Astrocyte of the spinal cord (primary cell): ENCODE data around the gene VAMP8.

ENCODE experiments used
- DNase-seq: peaks from one replicate; pipeline ENCODE4 v3.0.0; 2011; ENCODE audit warnings: low read depth, low spot score
- H3K4me3 ChIP-seq: 2 replicates; pipeline ENCODE4 v1.5.1; 2011; ENCODE audit warnings: low read depth, mild to moderate bottlenecking, low read length, moderate library complexity
- in situ Hi-C: cut with HindIII; loops from 2 replicates; pipeline ENCODE4 v1.10.0; 2017; ENCODE audit warnings: low sequenced_read_pairs
- TF ChIP-seq, protein P1 (sequence below): IDR thresholded peaks from 2 replicates; pipeline ENCODE4 v1.5.1; 2012; ENCODE audit warnings: low read depth, mild to moderate bottlenecking, low read length, inconsistent platforms

Gene VAMP8

DNA sequence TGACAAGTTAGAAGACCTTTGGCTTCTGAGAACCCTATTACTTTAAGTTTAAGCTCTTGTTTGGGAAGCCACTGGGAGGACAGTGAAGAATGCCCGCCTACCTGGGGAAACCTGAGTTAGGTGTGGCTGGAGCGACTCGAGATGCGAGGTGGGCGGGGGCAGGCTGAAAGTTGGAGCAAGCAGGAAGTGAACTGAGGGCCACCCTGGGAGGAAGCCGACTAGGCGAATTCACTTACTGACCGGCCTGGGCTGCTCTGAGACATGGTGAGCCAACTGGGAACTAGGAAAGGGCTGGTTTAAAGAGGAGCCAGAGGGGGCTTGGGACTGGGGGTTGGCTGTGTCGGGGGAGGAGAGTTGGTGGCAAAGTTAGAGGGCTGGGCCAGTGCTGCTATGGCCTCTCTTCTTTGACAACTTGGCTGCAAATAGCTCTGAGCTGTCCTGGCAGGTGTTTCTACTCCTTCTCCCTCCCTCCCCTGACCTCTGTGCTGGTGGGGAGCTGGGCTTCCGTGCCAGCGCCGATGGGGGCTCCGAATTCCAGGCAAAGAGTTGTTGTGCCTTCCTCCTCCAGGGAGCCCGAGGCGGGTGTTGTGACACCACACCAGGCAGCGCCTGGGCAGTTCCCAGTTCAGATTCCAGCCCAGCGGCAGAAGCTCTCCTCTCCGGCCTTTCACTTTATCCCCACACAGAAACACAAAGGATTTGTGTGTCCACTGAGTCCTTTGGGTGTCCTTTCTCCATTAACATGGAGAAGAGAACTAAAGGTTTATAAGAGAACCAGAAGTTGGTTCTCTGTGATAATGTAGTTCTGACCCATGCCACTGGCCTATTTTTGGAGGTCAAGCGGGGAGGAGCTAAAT is at the start of gene VAMP8:
Gene VAMP8 (plus strand): TSS at position 201 of the 857 bp plus-strand sequence. CDS start 61 bp downstream, at position 262.
- in situ Hi-C loops, result no loop called here
- DNase-seq, result no peak
- TF ChIP-seq, protein P1, sequence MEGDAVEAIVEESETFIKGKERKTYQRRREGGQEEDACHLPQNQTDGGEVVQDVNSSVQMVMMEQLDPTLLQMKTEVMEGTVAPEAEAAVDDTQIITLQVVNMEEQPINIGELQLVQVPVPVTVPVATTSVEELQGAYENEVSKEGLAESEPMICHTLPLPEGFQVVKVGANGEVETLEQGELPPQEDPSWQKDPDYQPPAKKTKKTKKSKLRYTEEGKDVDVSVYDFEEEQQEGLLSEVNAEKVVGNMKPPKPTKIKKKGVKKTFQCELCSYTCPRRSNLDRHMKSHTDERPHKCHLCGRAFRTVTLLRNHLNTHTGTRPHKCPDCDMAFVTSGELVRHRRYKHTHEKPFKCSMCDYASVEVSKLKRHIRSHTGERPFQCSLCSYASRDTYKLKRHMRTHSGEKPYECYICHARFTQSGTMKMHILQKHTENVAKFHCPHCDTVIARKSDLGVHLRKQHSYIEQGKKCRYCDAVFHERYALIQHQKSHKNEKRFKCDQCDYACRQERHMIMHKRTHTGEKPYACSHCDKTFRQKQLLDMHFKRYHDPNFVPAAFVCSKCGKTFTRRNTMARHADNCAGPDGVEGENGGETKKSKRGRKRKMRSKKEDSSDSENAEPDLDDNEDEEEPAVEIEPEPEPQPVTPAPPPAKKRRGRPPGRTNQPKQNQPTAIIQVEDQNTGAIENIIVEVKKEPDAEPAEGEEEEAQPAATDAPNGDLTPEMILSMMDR, result no peak
- no peak within 1 kb of the TSS for H3K4me3 ChIP-seq

DNA sequence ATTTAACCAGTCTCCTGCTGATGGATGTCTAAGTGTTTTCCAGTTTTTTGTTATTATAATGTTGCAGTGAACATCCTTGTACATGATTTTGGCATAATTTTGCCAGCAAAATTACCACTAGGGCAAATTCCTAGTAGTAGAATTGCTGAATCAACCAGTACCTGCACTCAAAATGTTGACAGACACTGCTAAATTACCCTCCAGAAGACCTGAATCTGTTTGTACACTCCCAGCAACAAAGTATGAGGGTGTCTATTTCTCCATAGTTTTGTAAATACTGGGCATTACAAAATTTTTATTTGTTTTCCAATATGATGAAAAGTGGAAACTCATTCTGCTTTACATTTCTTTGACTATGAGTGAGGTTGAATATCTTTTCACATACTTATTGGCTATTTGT is 49.6 kb upstream of the VAMP8 start:
- in situ Hi-C loops, result loop anchor here (25.0 kb wide), 1 partner anchor 115 kb away; the partner anchor contains the start of genes CAPG and SH2D6
- DNase-seq, result no peak
- no peak overlapping the region for H3K4me3 ChIP-seq
- TF ChIP-seq, protein P1, result no peak

DNA sequence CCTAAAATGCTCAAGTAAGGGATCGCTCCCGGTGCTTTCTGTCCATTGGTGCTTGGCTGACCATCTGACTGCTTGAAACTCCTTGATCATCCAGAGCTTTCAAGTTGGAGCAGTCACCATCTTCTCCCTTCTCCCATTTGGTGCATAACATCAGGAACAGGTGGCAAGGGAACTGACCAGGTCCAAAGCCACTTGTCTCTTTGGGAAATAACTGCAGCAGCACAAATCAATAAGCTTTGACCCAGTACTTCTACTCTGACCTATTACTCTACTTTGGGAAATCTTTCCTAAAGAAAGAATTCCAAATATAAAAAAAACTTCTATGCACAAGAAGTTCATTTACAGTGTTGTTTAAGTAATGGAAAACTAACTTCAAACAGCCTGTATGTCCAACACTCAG is 49.0 kb upstream of the VAMP8 start:
- H3K4me3 ChIP-seq, result no peak overlapping the region
- TF ChIP-seq, protein P1, result no peak
- DNase-seq, result no peak
- in situ Hi-C loops, result loop anchor here (25.0 kb wide), 1 partner anchor 116 kb away; the partner anchor contains the start of genes CAPG and SH2D6

DNA sequence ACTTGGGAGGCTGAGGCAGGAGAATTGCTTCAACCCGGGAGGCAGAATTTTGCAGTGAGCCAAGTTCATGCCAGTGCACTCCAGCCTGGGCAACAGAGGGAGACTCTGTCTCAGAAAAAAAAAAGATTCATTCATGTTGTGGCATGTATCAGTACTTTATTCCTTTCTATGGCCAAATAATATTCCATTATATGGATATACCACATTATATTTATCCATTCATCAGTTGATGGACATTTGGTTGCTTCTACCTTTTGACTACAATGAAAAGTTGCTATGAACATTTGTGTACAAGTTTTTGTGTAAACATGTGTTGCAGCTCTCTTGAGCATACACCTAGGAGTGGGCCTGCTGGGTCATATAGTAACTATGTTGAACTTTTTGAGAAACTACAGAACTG is 47.6 kb upstream of the VAMP8 start:
- no peak overlapping the region for H3K4me3 ChIP-seq
- TF ChIP-seq, protein P1, result no peak
- in situ Hi-C loops, result loop anchor here (25.0 kb wide), 1 partner anchor 118 kb away; the partner anchor contains the start of genes CAPG and SH2D6
- DNase-seq, result no peak

DNA sequence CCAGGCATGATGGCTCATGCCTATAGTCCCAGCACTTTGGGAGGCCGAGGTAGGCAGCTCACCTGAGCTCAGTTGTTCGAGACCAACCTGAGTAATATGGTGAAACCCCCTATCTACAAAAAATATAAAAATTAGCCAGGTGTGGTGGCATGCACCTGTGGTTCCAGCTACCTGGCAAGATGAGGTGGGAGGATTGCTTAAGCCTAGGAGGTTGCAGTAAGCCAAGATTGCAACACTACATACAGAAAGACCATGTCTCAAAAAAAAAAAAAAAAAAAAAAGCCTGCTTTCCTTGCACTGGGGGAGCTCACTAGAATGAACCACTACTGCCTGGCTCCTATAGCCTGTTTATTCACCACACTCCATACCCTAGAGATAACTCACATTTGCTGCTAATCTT is 45.8 kb upstream of the VAMP8 start:
- no peak for DNase-seq
- TF ChIP-seq, protein P1, result no peak
- in situ Hi-C loops, result loop anchor here (25.0 kb wide), 1 partner anchor 119 kb away; the partner anchor contains the start of genes CAPG and SH2D6
- H3K4me3 ChIP-seq, result no peak overlapping the region

DNA sequence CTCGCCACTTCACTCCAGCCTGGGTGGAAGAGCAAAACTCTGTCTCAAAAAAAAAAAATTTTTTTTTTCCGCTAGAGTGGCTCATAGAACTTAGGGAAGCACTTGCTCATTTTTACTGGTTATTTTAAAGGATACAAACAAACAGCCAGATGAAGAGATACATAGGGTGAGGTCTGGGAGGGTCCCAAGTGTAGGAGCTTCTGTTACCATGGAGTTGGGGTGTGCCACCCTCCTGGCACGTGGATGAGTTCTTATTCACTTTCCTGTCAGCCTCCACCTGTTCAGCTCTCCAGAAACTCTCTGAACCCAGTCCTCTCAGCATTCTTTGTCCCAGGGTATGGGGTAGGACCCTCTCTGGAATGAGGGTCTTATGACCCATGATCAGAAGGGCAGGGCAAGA is 43.3 kb upstream of the VAMP8 start:
- no peak for DNase-seq
- in situ Hi-C loops, result loop anchor here (25.0 kb wide), 1 partner anchor 122 kb away; the partner anchor contains the start of genes CAPG and SH2D6
- no peak overlapping the region for H3K4me3 ChIP-seq
- TF ChIP-seq, protein P1, result no peak
